HEK293 (cell line): ENCODE results near the gene POLE3.
A peak's percentile ranks its signal among the peaks of the same experiment; 100 is the strongest.

Experiments
- EGR2 ChIP-seq: fragments of 450-650 bp; formaldehyde crosslinking; IDR thresholded peaks from 2 replicates; pipeline ENCODE4 v1.5.1; 2016; ENCODE audit warnings: low read depth, missing biosample characterization, missing genetic modification characterization
- GLIS1 ChIP-seq: fragments of 450-650 bp; formaldehyde crosslinking; IDR thresholded peaks from 2 replicates; pipeline ENCODE4 v1.5.1; 2016; ENCODE audit warnings: missing biosample characterization, missing genetic modification characterization
- HOXA7 ChIP-seq: sonication (generic); formaldehyde crosslinking; IDR thresholded peaks from 2 replicates; pipeline ENCODE4 v1.8.1; 2022; ENCODE audit warnings: missing genetic modification reagents, borderline replicate concordance
- KLF9 ChIP-seq: fragments of 450-650 bp; formaldehyde crosslinking; IDR thresholded peaks from 2 replicates; pipeline ENCODE4 v1.5.1; 2016; ENCODE audit warnings: missing biosample characterization, missing genetic modification characterization, low read depth
- REST ChIP-seq: fragments of 450-650 bp; formaldehyde crosslinking; IDR thresholded peaks from 2 replicates; pipeline ENCODE4 v1.5.1; 2016; ENCODE audit warnings: missing biosample characterization, missing genetic modification characterization
- ZBTB11 ChIP-seq: fragments of 450-650 bp; formaldehyde crosslinking; conservative IDR thresholded peaks from 2 replicates; pipeline ENCODE4 v1.5.1; 2016; ENCODE audit warnings: low read depth, missing biosample characterization, missing genetic modification characterization
- ZFP3 ChIP-seq: fragments of 450-650 bp; formaldehyde crosslinking; IDR thresholded peaks from 2 replicates; pipeline ENCODE4 v1.5.1; 2016; ENCODE audit warnings: low read depth, missing biosample characterization, missing genetic modification characterization
- ZNF138 ChIP-seq: fragments of 450-650 bp; formaldehyde crosslinking; IDR thresholded peaks from 2 replicates; pipeline ENCODE4 v1.5.1; 2016; ENCODE audit warnings: missing biosample characterization, missing genetic modification characterization, borderline replicate concordance
- ZNF19 ChIP-seq: fragments of 450-650 bp; formaldehyde crosslinking; IDR thresholded peaks from 2 replicates; pipeline ENCODE4; 2016; ENCODE audit warnings: missing biosample characterization, missing genetic modification characterization, low read depth
- ZNF23 ChIP-seq: fragments of 450-650 bp; formaldehyde crosslinking; IDR thresholded peaks from 2 replicates; pipeline ENCODE4 v1.5.1; 2016; ENCODE audit warnings: missing biosample characterization, missing genetic modification characterization, borderline replicate concordance
- ZNF248 ChIP-seq: fragments of 450-650 bp; formaldehyde crosslinking; IDR thresholded peaks from 2 replicates; pipeline ENCODE4 v1.5.1; 2017; ENCODE audit warnings: missing biosample characterization, missing genetic modification characterization
- ZNF335 ChIP-seq: fragments of 450-650 bp; formaldehyde crosslinking; conservative IDR thresholded peaks from 2 replicates; pipeline ENCODE4 v1.5.1; 2016; ENCODE audit warnings: missing biosample characterization, missing genetic modification characterization
- ZNF558 ChIP-seq: fragments of 450-650 bp; formaldehyde crosslinking; IDR thresholded peaks from 2 replicates; pipeline ENCODE4 v1.5.1; 2016; ENCODE audit warnings: missing biosample characterization, missing genetic modification characterization
- ZNF571 ChIP-seq: fragments of 450-650 bp; formaldehyde crosslinking; IDR thresholded peaks from 2 replicates; pipeline ENCODE4 v1.5.0; 2017; ENCODE audit warnings: missing biosample characterization, missing genetic modification characterization
- ZNF585B ChIP-seq: fragments of 450-650 bp; formaldehyde crosslinking; IDR thresholded peaks from 2 replicates; pipeline ENCODE4 v1.5.1; 2016; ENCODE audit warnings: missing biosample characterization, missing genetic modification characterization
- ZNF626 ChIP-seq: fragments of 450-650 bp; sonication (Bioruptor Pico); formaldehyde crosslinking; IDR thresholded peaks from 2 replicates; pipeline ENCODE4 v1.5.1; 2018; ENCODE audit warnings: missing biosample characterization, missing genetic modification characterization, inconsistent platforms
- ZNF660 ChIP-seq: fragments of 450-650 bp; IDR thresholded peaks from 2 replicates; pipeline ENCODE4 v1.5.1; 2018; ENCODE audit warnings: missing biosample characterization, mild to moderate bottlenecking, missing genetic modification characterization
- ZNF843 ChIP-seq: fragments of 450-650 bp; formaldehyde crosslinking; IDR thresholded peaks from 2 replicates; pipeline ENCODE4 v1.5.1; 2016; ENCODE audit warnings: missing biosample characterization, missing genetic modification characterization
- ZSCAN4 ChIP-seq: fragments of 450-650 bp; formaldehyde crosslinking; IDR thresholded peaks from 2 replicates; pipeline ENCODE4 v1.5.1; 2017; ENCODE audit warnings: missing biosample characterization, missing genetic modification characterization
- TF ChIP-seq, protein P1 (sequence below): fragments of 450-650 bp; formaldehyde crosslinking; IDR thresholded peaks from 2 replicates; pipeline ENCODE4 v1.5.1; 2016; ENCODE audit warnings: missing biosample characterization, missing genetic modification characterization
- TF ChIP-seq, protein P2 (sequence below): fragments of 450-650 bp; formaldehyde crosslinking; IDR thresholded peaks from 2 replicates; pipeline ENCODE4 v1.5.1; 2017; ENCODE audit warnings: missing biosample characterization, missing genetic modification characterization
- TF ChIP-seq, protein P3 (sequence below): fragments of 450-650 bp; formaldehyde crosslinking; IDR thresholded peaks from 2 replicates; pipeline ENCODE4 v1.5.1; 2016; ENCODE audit warnings: missing biosample characterization, missing genetic modification characterization
- TF ChIP-seq, protein P4 (sequence below): fragments of 450-650 bp; formaldehyde crosslinking; IDR thresholded peaks from 2 replicates; pipeline ENCODE4 v1.5.1; 2017; ENCODE audit warnings: missing biosample characterization, missing genetic modification characterization

POLE3 gene

GRCh38 chr9:113410207-113410864 is at the start of gene POLE3, which contains the start of gene C9orf43 (continued):
- no peak; the same call in 1 of the 2 replicates for TF ChIP-seq REST (tag by site-specific recombination)
- TF ChIP-seq ZNF571 (tag by site-specific recombination) = no peak
- no peak for TF ChIP-seq ZNF585B
- no peak for TF ChIP-seq ZFP3 (tag by site-specific recombination)
- peak; percentile 83 for TF ChIP-seq GLIS1 (tag by site-specific recombination)
- TF ChIP-seq ZNF248 (tag by site-specific recombination) = no peak
- TF ChIP-seq ZNF626 (tag by site-specific recombination) = no peak
- TF ChIP-seq EGR2 (tag by site-specific recombination) = peak; percentile 74
- TF ChIP-seq ZNF19 (tag by site-specific recombination) = no peak
- TF ChIP-seq ZNF660 (tag by site-specific recombination) = no peak; the same call in 1 of the 2 replicates
- TF ChIP-seq, protein P1, sequence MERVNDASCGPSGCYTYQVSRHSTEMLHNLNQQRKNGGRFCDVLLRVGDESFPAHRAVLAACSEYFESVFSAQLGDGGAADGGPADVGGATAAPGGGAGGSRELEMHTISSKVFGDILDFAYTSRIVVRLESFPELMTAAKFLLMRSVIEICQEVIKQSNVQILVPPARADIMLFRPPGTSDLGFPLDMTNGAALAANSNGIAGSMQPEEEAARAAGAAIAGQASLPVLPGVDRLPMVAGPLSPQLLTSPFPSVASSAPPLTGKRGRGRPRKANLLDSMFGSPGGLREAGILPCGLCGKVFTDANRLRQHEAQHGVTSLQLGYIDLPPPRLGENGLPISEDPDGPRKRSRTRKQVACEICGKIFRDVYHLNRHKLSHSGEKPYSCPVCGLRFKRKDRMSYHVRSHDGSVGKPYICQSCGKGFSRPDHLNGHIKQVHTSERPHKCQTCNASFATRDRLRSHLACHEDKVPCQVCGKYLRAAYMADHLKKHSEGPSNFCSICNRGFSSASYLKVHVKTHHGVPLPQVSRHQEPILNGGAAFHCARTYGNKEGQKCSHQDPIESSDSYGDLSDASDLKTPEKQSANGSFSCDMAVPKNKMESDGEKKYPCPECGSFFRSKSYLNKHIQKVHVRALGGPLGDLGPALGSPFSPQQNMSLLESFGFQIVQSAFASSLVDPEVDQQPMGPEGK = peak; percentile 89
- no peak for TF ChIP-seq HOXA7
- TF ChIP-seq KLF9 (tag by site-specific recombination) = peak; percentile 91
- peak; percentile 38; the same call in 1 of the 2 replicates for TF ChIP-seq ZNF843 (tag by site-specific recombination)
- TF ChIP-seq, protein P2, sequence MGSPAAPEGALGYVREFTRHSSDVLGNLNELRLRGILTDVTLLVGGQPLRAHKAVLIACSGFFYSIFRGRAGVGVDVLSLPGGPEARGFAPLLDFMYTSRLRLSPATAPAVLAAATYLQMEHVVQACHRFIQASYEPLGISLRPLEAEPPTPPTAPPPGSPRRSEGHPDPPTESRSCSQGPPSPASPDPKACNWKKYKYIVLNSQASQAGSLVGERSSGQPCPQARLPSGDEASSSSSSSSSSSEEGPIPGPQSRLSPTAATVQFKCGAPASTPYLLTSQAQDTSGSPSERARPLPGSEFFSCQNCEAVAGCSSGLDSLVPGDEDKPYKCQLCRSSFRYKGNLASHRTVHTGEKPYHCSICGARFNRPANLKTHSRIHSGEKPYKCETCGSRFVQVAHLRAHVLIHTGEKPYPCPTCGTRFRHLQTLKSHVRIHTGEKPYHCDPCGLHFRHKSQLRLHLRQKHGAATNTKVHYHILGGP (tag by site-specific recombination) = no peak
- TF ChIP-seq ZNF335 (tag by site-specific recombination) = peak; percentile 83
- no peak for TF ChIP-seq ZNF138 (tag by site-specific recombination)
- TF ChIP-seq ZSCAN4 (tag by site-specific recombination) = no peak; the same call in 1 of the 2 replicates
- TF ChIP-seq, protein P3, sequence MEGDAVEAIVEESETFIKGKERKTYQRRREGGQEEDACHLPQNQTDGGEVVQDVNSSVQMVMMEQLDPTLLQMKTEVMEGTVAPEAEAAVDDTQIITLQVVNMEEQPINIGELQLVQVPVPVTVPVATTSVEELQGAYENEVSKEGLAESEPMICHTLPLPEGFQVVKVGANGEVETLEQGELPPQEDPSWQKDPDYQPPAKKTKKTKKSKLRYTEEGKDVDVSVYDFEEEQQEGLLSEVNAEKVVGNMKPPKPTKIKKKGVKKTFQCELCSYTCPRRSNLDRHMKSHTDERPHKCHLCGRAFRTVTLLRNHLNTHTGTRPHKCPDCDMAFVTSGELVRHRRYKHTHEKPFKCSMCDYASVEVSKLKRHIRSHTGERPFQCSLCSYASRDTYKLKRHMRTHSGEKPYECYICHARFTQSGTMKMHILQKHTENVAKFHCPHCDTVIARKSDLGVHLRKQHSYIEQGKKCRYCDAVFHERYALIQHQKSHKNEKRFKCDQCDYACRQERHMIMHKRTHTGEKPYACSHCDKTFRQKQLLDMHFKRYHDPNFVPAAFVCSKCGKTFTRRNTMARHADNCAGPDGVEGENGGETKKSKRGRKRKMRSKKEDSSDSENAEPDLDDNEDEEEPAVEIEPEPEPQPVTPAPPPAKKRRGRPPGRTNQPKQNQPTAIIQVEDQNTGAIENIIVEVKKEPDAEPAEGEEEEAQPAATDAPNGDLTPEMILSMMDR = no peak
- TF ChIP-seq ZBTB11 (tag by site-specific recombination) = peak; percentile 77
- TF ChIP-seq ZNF23 (tag by site-specific recombination) = no peak
- TF ChIP-seq, protein P4, sequence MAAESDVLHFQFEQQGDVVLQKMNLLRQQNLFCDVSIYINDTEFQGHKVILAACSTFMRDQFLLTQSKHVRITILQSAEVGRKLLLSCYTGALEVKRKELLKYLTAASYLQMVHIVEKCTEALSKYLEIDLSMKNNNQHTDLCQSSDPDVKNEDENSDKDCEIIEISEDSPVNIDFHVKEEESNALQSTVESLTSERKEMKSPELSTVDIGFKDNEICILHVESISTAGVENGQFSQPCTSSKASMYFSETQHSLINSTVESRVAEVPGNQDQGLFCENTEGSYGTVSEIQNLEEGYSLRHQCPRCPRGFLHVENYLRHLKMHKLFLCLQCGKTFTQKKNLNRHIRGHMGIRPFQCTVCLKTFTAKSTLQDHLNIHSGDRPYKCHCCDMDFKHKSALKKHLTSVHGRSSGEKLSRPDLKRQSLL (tag by site-specific recombination) = no peak
- TF ChIP-seq ZNF558 (tag by site-specific recombination) = no peak
